OCI-LY7 (cell line): ENCODE results near the gene ZNF423. TPM values are rescaled to one million over a fixed set of nuclear protein-coding genes. Genes with fewer than 3 reads are reported as not detected.
A peak's percentile ranks its signal among the peaks of the same experiment; 100 is the strongest.

Experiments used
- BruUV-seq: library from RNA; stranded (reverse); fragments of 400-500 nt; replicated peaks from 2 replicates; lab custom pipeline; 2021; lab: Mats Ljungman, UMichigan
- CTCF ChIA-PET: fragments of 300-600 bp; sonication (Branson Sonifier 250); formaldehyde crosslinking; loops from one replicate; lab custom pipeline; 2022; ENCODE audit warnings: antibody characterized with exemption; ENCODE audit not compliant: unreplicated experiment; lab: Charles Lee
- POLR2A ChIA-PET: fragments of 300-600 bp; sonication (Branson Sonifier 250); formaldehyde crosslinking; loops from one replicate; lab custom pipeline; 2022; ENCODE audit warnings: antibody characterized with exemption; lab: Charles Lee
- DNase-seq: peaks from one replicate; pipeline ENCODE4 v3.0.0-alpha.2; 2015; ENCODE audit warnings: low spot score
- H2AFZ ChIP-seq: fragments of 200-600 bp; sonication (generic), shearing (Covaris generic); 2 replicates; pipeline ENCODE4 v1.6.1; 2014; ENCODE audit warnings: mild to moderate bottlenecking, antibody characterized with exemption, low read length, moderate library complexity
- H3K27ac ChIP-seq: fragments of 200-600 bp; sonication (generic); 2 replicates; pipeline ENCODE4 v1.5.1; 2014; ENCODE audit warnings: mixed run types, low read depth, mild to moderate bottlenecking, moderate library complexity, low read length, inconsistent platforms; ENCODE audit not compliant: poor library complexity, severe bottlenecking
- H3K36me3 ChIP-seq: fragments of 200-600 bp; sonication (generic); 2 replicates; pipeline ENCODE4 v1.6.1; 2014; ENCODE audit warnings: mild to moderate bottlenecking, antibody characterized with exemption, low read length, moderate library complexity, mixed read lengths; ENCODE audit not compliant: insufficient read depth
- H3K4me1 ChIP-seq: fragments of 200-600 bp; sonication (generic); 2 replicates; pipeline ENCODE4 v1.5.1; 2014; ENCODE audit warnings: mild to moderate bottlenecking, low read length; ENCODE audit not compliant: insufficient read depth, poor library complexity, severe bottlenecking
- H3K4me2 ChIP-seq: fragments of 200-600 bp; sonication (generic); 2 replicates; pipeline ENCODE4 v1.6.1; 2014; ENCODE audit warnings: mild to moderate bottlenecking, low read length
- H3K4me3 ChIP-seq: fragments of 200-600 bp; sonication (generic); 2 replicates; pipeline ENCODE4 v1.5.1; 2014; ENCODE audit warnings: mild to moderate bottlenecking, low read depth, low read length; ENCODE audit not compliant: poor library complexity, severe bottlenecking
- H3K79me2 ChIP-seq: fragments of 200-600 bp; sonication (generic); 2 replicates; pipeline ENCODE4 v1.6.1; 2016; ENCODE audit warnings: low read depth, mild to moderate bottlenecking, low read length, moderate library complexity, mixed read lengths; ENCODE audit not compliant: insufficient read depth
- H3K9me2 ChIP-seq: fragments of 200-600 bp; sonication (generic); 2 replicates; pipeline ENCODE4 v1.6.1; 2016; ENCODE audit warnings: mild to moderate bottlenecking, low read length, mixed read lengths; ENCODE audit not compliant: insufficient read depth
- H3K9me3 ChIP-seq: fragments of 200-600 bp; sonication (generic); 2 replicates; pipeline ENCODE4 v1.6.1; 2014; ENCODE audit warnings: mild to moderate bottlenecking, mixed run types, low read length, mixed read lengths
- H4K20me1 ChIP-seq: fragments of 200-600 bp; sonication (generic); 2 replicates; pipeline ENCODE4 v1.6.1; 2014; ENCODE audit warnings: mild to moderate bottlenecking, antibody characterized with exemption, low read length, moderate library complexity, mixed read lengths; ENCODE audit not compliant: insufficient read depth
- CTCF ChIP-seq: fragments of 200-600 bp; sonication (generic); conservative IDR thresholded peaks from 2 replicates; pipeline ENCODE4 v1.5.1; 2014; ENCODE audit warnings: mild to moderate bottlenecking, antibody characterized with exemption, low read length, moderate library complexity, mixed read lengths
- EZH2phosphoT487 ChIP-seq: fragments of 200-600 bp; sonication (generic); IDR thresholded peaks from 2 replicates; pipeline ENCODE4 v1.6.1; 2018; ENCODE audit warnings: low read depth, borderline replicate concordance, mild to moderate bottlenecking, mixed run types, antibody characterized with exemption, low read length, moderate library complexity, mixed read lengths
- intact Hi-C: fragments of 100-400 bp; cut with micrococcal nuclease; formaldehyde crosslinking; loops from one replicate; pipeline ENCODE4 v1.10.0; 2022; ENCODE audit not compliant: unreplicated experiment
- total RNA-seq, 2 experiments: library from RNA; depleted of rRNA in 1 of 2; stranded (reverse); fragments of >200 nt in 1 of 2; shearing (Covaris generic) in 1 of 2; gene quantifications; 2 replicates each; pipeline ENCODE4 v1.2.3, GENCODE V29; 2014 to 2022

Gene ZNF423
- total RNA-seq, 2 experiments from 2014 or later = 0.09 to 0.13 TPM

- no peak for DNase-seq
- TF ChIP-seq CTCF = no peak
- TF ChIP-seq EZH2phosphoT487 = no peak
- H4K20me1 ChIP-seq = no peaks in the 10 kb centered on the region
- intact Hi-C loops = no loop called here
- CTCF ChIA-PET = interaction anchor here (1.1 kb wide), 1 partner anchor 10 kb away, joined by 3 read pairs; no protein-coding TSS in a partner anchor
- H3K4me1 ChIP-seq = peaks cover 10% of the 10 kb centered on the region
- no peak overlapping the region for H3K4me2 ChIP-seq
- no peaks in the 10 kb centered on the region for H3K9me2 ChIP-seq
- H3K36me3 ChIP-seq = no peaks in the 10 kb centered on the region
- no peak overlapping the region for H2AFZ ChIP-seq
- BruUV-seq = no TSS peak
- H3K9me3 ChIP-seq = no peaks in the 10 kb centered on the region
- H3K4me3 ChIP-seq = no peak overlapping the region
- H3K27ac ChIP-seq = no peak overlapping the region
- POLR2A ChIA-PET = interaction anchor here (0.6 to 2.3 kb wide), 3 partner anchors 8 to 430 kb away, joined by 3 to 9 read pairs (median 4); no protein-coding TSS in a partner anchor
- H3K79me2 ChIP-seq = no peaks in the 10 kb centered on the region
Measured at GRCh38 chr16:49455181-49455990, 400.5 kb downstream of the ZNF423 start.

DNA sequence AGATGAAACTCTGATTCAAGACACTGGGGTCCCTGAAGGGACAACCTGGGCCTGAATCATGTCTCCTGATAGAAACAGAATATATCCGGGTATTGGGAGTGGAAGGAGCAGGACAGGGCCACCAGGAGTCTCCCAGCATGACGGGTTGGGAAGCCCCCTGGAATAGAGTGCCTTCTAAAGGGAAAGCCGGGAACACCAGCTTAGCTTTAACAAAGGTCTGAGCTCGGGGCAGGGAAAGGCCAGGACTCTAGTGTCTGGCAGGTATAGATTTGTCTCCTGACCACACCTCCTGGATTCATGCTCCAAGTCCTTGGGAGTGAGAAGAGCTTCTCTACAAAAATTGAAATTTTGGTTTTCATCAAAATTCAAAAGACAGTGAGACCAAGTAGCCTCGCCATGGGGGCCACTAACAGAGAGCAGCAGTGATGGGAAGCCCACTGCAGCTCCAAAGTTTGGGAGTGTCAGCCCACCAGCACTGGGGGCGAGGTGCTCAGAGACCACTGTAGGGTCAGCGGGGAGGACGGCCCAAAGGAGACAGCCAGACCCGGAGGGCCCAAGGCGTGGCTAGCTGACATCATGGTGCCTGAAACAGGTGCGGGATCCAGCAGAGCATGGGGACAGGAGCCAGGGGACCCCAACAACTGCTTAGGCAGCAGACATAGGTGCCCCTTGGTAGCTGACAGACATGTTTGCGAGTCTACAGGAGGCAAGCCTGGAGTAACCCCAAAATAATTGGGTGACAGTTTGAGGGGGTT lies 401.3 kb downstream of the ZNF423 start:
- peak overlapping the region; percentile 46; the same call in 1 of the 2 replicates for H2AFZ ChIP-seq

More for the DNA sequence above, 401.3 kb downstream of the ZNF423 start:
- H3K9me3 ChIP-seq = no peaks in the 10 kb centered on the region
- no peaks in the 10 kb centered on the region for H3K79me2 ChIP-seq
- TF ChIP-seq CTCF = no peak
- TF ChIP-seq EZH2phosphoT487 = no peak
- H3K4me3 ChIP-seq = no peak overlapping the region
- H3K27ac ChIP-seq = no peak overlapping the region
- peaks cover 10% of the 10 kb centered on the region for H3K4me1 ChIP-seq
- intact Hi-C loops = no loop called here
- DNase-seq = no peak
- H3K4me2 ChIP-seq = no peak overlapping the region
- no peaks in the 10 kb centered on the region for H3K9me2 ChIP-seq
- no peaks in the 10 kb centered on the region for H4K20me1 ChIP-seq
- ChIA-PET CTCF (interaction anchor here (1.1 kb wide), 1 partner anchor 9 kb away, joined by 3 read pairs; no protein-coding TSS in a partner anchor), POLR2A (interaction anchor here (0.6 to 2.3 kb wide), 4 partner anchors 9 to 71 kb away, joined by 3 to 9 read pairs (median 4); no protein-coding TSS in a partner anchor)
- no peaks in the 10 kb centered on the region for H3K36me3 ChIP-seq
- BruUV-seq = no TSS peak
